Activated naive CD4-positive, alpha-beta T cell treated with anti-CD3 and anti-CD28 coated beads, Interleukin-2, amount 50 U/mL, for 16 hours (primary cell): Measurements from ENCODE around the gene UPB1.
"Not testable (repeated sequence)": the region's sequence is repeated elsewhere in the genome, so short reads cannot be mapped to it uniquely, and the experiment has no call there.

Experiments used
- DNase-seq: peaks from one replicate; pipeline ENCODE4 v3.0.0-alpha.2; 2020

The UPB1 gene

GRCh38 chr22:24504956-24505736, 10.0 kb downstream of the UPB1 start:
- DNase-seq = no peak

- no peak for DNase-seq
Measured at GRCh38 chr22:24506802-24507438, 11.8 kb downstream of the UPB1 start.

GRCh38 chr22:24507716-24508115, 12.6 kb downstream of the UPB1 start:
- no peak for DNase-seq

GRCh38 chr22:24510637-24511625, 15.8 kb downstream of the UPB1 start:
- DNase-seq = no peak

- no peak for DNase-seq
Measured at GRCh38 chr22:24512043-24512442, 16.9 kb downstream of the UPB1 start.

- DNase-seq = no peak
Measured at GRCh38 chr22:24513378-24514240, 18.5 kb downstream of the UPB1 start.

- no peak for DNase-seq
Measured at GRCh38 chr22:24514241-24515026, 19.3 kb downstream of the UPB1 start.

GRCh38 chr22:24515027-24515338, 19.9 kb downstream of the UPB1 start:
- DNase-seq = no peak

GRCh38 chr22:24516301-24516737, 21.2 kb downstream of the UPB1 start:
- DNase-seq = no peak

GRCh38 chr22:24517446-24517845, 22.3 kb downstream of the UPB1 start:
- DNase-seq = no peak

- DNase-seq = no peak
Measured at GRCh38 chr22:24518228-24518627, 23.1 kb downstream of the UPB1 start.

- DNase-seq = no peak
Measured at GRCh38 chr22:24518771-24519485, 23.8 kb downstream of the UPB1 start.

GRCh38 chr22:24519496-24519895, 24.4 kb downstream of the UPB1 start:
- no peak for DNase-seq

- peak; percentile 29 for DNase-seq
Measured at GRCh38 chr22:24521791-24522245, 26.7 kb downstream of the UPB1 start.

- no peak for DNase-seq
Measured at GRCh38 chr22:24523873-24524272, 28.7 kb downstream of the UPB1 start.

- peak; percentile 78 for DNase-seq
Measured at GRCh38 chr22:24525416-24526037, 30.4 kb downstream of the UPB1 start.

GRCh38 chr22:24526191-24526590, 31.1 kb downstream of the UPB1 start:
- DNase-seq = no peak

- DNase-seq = no peak
Measured at GRCh38 chr22:24529898-24530297, 34.8 kb downstream of the UPB1 start.

GRCh38 chr22:24530968-24531367, 35.8 kb downstream of the UPB1 start:
- not testable (repeated sequence) for DNase-seq

GRCh38 chr22:24532075-24532474, 36.9 kb downstream of the UPB1 start:
- no peak for DNase-seq
